ENCODE data around the gene CCDC71.

DNA sequence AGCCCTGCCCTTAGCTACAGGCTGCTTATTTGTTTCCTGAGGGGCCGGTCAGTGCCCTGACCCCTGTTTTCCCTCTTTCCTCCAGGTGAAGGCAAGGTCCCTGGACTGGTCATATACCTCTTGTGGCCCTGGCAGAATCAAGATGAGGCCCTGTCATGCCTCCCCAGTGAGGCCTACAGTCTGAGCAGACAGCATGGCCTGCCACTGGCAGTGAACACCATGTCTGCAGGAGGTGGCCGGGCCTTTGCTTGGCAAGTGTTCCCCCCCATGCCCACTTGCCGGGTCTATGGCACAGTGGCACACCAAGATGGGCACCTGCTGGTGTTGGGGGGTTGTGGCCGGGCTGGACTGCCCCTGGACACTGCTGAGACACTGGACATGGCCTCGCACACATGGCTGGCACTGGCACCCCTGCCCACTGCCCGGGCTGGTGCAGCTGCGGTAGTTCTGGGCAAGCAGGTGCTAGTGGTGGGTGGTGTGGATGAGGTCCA is 6.5 kb upstream of the CCDC71 start:
- TF ChIP-seq CTCF (IDR thresholded peaks at IDR 0.05) (no peak), ZFX (IDR thresholded peaks at IDR 0.05; ENCODE audit: borderline replicate concordance) (no peak)

Measured in 22Rv1 (cell line).